HepG2 (cell line): Measurements from ENCODE around the gene CACNA2D1. TPM values are rescaled to one million over a fixed set of nuclear protein-coding genes. Genes with fewer than 3 reads are reported as not detected.

Source experiments
- ATAC-seq: fragments of 200-7000 bp; cut with Tn5 transposase; 3 replicates; pipeline ENCODE4 v1.9.1; 2020; ENCODE audit warnings: mild to moderate bottlenecking, moderate library complexity
- BruUV-seq: library from RNA; stranded (reverse); fragments of 400-500 nt; replicated peaks from 2 replicates; lab custom pipeline; 2021; lab: Mats Ljungman, UMichigan
- CTCF ChIA-PET: fragments of 300-600 bp; formaldehyde crosslinking; extraction: SDS; loops from one replicate; lab custom pipeline; 2021; ENCODE audit warnings: low total read pairs, inconsistent platforms, low intra/inter-chr PET ratio; lab: Yijun Ruan, JAX
- POLR2A ChIA-PET: fragments of 350-600 bp; sonication (Branson Sonifier 250); formaldehyde crosslinking; loops from one replicate; lab custom pipeline; 2020; ENCODE audit warnings: antibody characterized with exemption, inconsistent platforms; lab: Yijun Ruan, JAX
- DNase-seq: peaks from one replicate; pipeline ENCODE4 v3.0.0-alpha.2; 2015; ENCODE audit warnings: low spot score
- FAIRE-seq: peaks from 3 replicates; lab custom pipeline; 2011; peaks lifted over from hg19 to GRCh38; lab: Jason Lieb, UNC
- H2AFZ ChIP-seq: one replicate; pipeline ENCODE4 v1.6.1; 2011; ENCODE audit warnings: low read length, inconsistent platforms
- H3K27ac ChIP-seq: fragments of 300-600 bp; 3 replicates; pipeline ENCODE4 v1.8.0; 2011; ENCODE audit warnings: mixed run types, mild to moderate bottlenecking, mixed read lengths, low read length, inconsistent platforms; ENCODE audit not compliant: insufficient read depth; ENCODE audit errors: extremely low read length
- H3K27me3 ChIP-seq, 2 experiments: fragments of 200-600 bp in 1 of 2; 2 replicates in 1 of 2; 3 replicates in 1 of 2; pipeline versions ENCODE4 v1.6.0 to v1.8.0; 2011; ENCODE audit warnings: low read length in 2 of 2, mild to moderate bottlenecking in 2 of 2, moderate library complexity in 2 of 2, inconsistent platforms in 1 of 2; ENCODE audit not compliant: insufficient read depth in 2 of 2, control insufficient read depth in 1 of 2
- H3K36me3 ChIP-seq, 2 experiments: fragments of 200-600 bp in 1 of 2; replicated peaks in 1 of 2; 2 replicates in 1 of 2; 3 replicates in 1 of 2; pipeline versions ENCODE4 v1.5.1 to v1.8.0; 2011; ENCODE audit warnings: low read length in 2 of 2, inconsistent platforms in 1 of 2; ENCODE audit not compliant: insufficient read depth in 2 of 2, control insufficient read depth in 1 of 2
- H3K4me1 ChIP-seq: 2 replicates; pipeline ENCODE4 v1.5.1; 2012; ENCODE audit warnings: low read length, inconsistent platforms; ENCODE audit not compliant: insufficient read depth
- H3K4me2 ChIP-seq: 2 replicates; pipeline ENCODE4 v1.6.0; 2011; ENCODE audit warnings: low read depth, low read length, inconsistent platforms
- H3K4me3 ChIP-seq, 3 experiments: fragments of 200-600 bp in 1 of 3; sonication (generic), shearing (Covaris generic) in 1 of 3; replicated peaks in 1 of 3; 2 replicates each; pipeline ENCODE4 v1.5.1; 2011 to 2016; ENCODE audit warnings: low read length in 3 of 3, inconsistent platforms in 2 of 3, low read depth in 2 of 3, mild to moderate bottlenecking in 2 of 3, control low read depth in 1 of 3, mixed read lengths in 1 of 3; ENCODE audit not compliant: insufficient read depth in 1 of 3
- H3K79me2 ChIP-seq: one replicate; pipeline ENCODE4 v1.6.1; 2011; ENCODE audit warnings: low read length, inconsistent platforms; ENCODE audit not compliant: insufficient read depth
- H3K9ac ChIP-seq: 2 replicates; pipeline ENCODE4 v1.6.0; 2011; ENCODE audit warnings: mild to moderate bottlenecking, low read depth, low read length, inconsistent platforms; ENCODE audit not compliant: insufficient read depth
- H3K9me3 ChIP-seq: 2 replicates; pipeline ENCODE4 v1.5.1; 2012; ENCODE audit warnings: mild to moderate bottlenecking, low read length
- H4K20me1 ChIP-seq: 2 replicates; pipeline ENCODE4 v1.6.0; 2011; ENCODE audit warnings: inconsistent platforms, mild to moderate bottlenecking, low read length, moderate library complexity; ENCODE audit not compliant: insufficient read depth
- ARID4A ChIP-seq: sonication (generic); formaldehyde crosslinking; IDR thresholded peaks from 2 replicates; pipeline ENCODE4 v1.5.0; 2020; ENCODE audit warnings: mild to moderate bottlenecking, missing genetic modification reagents, borderline replicate concordance
- CAMTA2 ChIP-seq: sonication (generic); formaldehyde crosslinking; IDR thresholded peaks from 2 replicates; pipeline ENCODE4 v1.4.0; 2020; ENCODE audit warnings: mild to moderate bottlenecking, missing genetic modification reagents, borderline replicate concordance
- CEBPG ChIP-seq: IDR thresholded peaks from 2 replicates; pipeline ENCODE4 v1.6.1; 2016
- DPF2 ChIP-seq: sonication (generic); formaldehyde crosslinking; IDR thresholded peaks from 2 replicates; pipeline ENCODE4 v1.4.0; 2020; ENCODE audit warnings: mild to moderate bottlenecking, low read depth, missing genetic modification reagents, borderline replicate concordance
- MTF2 ChIP-seq: sonication (generic); formaldehyde crosslinking; IDR thresholded peaks from 2 replicates; pipeline ENCODE4 v1.5.0; 2020; ENCODE audit warnings: missing genetic modification reagents, borderline replicate concordance
- NBN ChIP-seq: fragments of 450-650 bp; conservative IDR thresholded peaks from 2 replicates; pipeline ENCODE4 v1.6.1; 2017
- NKX3-1 ChIP-seq: sonication (generic); formaldehyde crosslinking; IDR thresholded peaks from 2 replicates; pipeline ENCODE4 v1.5.0; 2020; ENCODE audit warnings: missing genetic modification reagents
- RAD51 ChIP-seq: fragments of 450-650 bp; IDR thresholded peaks from 2 replicates; pipeline ENCODE4 v1.6.1; 2016; ENCODE audit warnings: borderline replicate concordance
- SRY ChIP-seq: sonication (generic); formaldehyde crosslinking; IDR thresholded peaks from 2 replicates; pipeline ENCODE4 v1.8.0; 2022; ENCODE audit warnings: mild to moderate bottlenecking, missing genetic modification reagents
- ZBTB49 ChIP-seq: sonication (generic); formaldehyde crosslinking; IDR thresholded peaks from 2 replicates; pipeline ENCODE4 v1.4.0; 2020; ENCODE audit warnings: missing genetic modification reagents, borderline replicate concordance
- ZNF207 ChIP-seq: fragments of 450-650 bp; IDR thresholded peaks from 2 replicates; pipeline ENCODE4 v1.6.1; 2016; ENCODE audit warnings: antibody characterized with exemption, borderline replicate concordance
- ZNF704 ChIP-seq: sonication (generic); formaldehyde crosslinking; IDR thresholded peaks from 2 replicates; pipeline ENCODE4 v1.8.1; 2023; ENCODE audit warnings: mild to moderate bottlenecking, inconsistent platforms, moderate library complexity, missing genetic modification reagents, borderline replicate concordance
- ZNF878 ChIP-seq: sonication (generic); formaldehyde crosslinking; IDR thresholded peaks from 2 replicates; pipeline ENCODE4 v1.8.1; 2023; ENCODE audit warnings: mild to moderate bottlenecking, missing genetic modification reagents, moderate library complexity
- WGBS: methylation state at CpG from one replicate; pipeline ENCODE4 v1.1.6; 2017; ENCODE audit warnings: low lambda C conversion rate; 5-methylcytosine and 5-hydroxymethylcytosine counted together
- in situ Hi-C: cut with HindIII; loops from 2 replicates; pipeline ENCODE4 v1.10.0; 2017; ENCODE audit warnings: low pct_unique_long_range_greater_than_20kb; ENCODE audit not compliant: extremely low pct_ligation_motif_present
- intact Hi-C: fragments of 100-400 bp; cut with micrococcal nuclease; formaldehyde crosslinking; loops from one replicate; pipeline ENCODE4 v1.10.0; 2022; ENCODE audit not compliant: unreplicated experiment
- polyA plus RNA-seq, 8 experiments: library from polyadenylated mRNA; depleted of rRNA in 3 of 8; stranded (reverse) in 7 of 8; unstranded in 1 of 8; fragments of >200 nt; fragmentation: Illumina TruSeq in 4 of 8; extraction: Trizol in 4 of 8; gene quantifications; 2 replicates each; pipeline versions ENCODE4 v1.2.1 to v1.2.3, GENCODE V29; 2011 to 2016; ENCODE audit warnings: low read depth in 4 of 8, missing spikeins in 1 of 8, mixed read lengths in 1 of 8; ENCODE audit not compliant: insufficient read depth in 1 of 8
- total RNA-seq, 5 experiments: library from RNA; depleted of rRNA; stranded (reverse); fragments of >200 nt; fragmentation: Illumina TruSeq; extraction: Trizol; gene quantifications; 2 replicates each; pipeline ENCODE4 v1.2.3, GENCODE V29; 2016; ENCODE audit warnings: low read depth in 1 of 5
- TF ChIP-seq, protein P1 (sequence below): sonication (generic); formaldehyde crosslinking; IDR thresholded peaks from 2 replicates; pipeline ENCODE4 v1.9.0; 2021; ENCODE audit warnings: missing genetic modification reagents, borderline replicate concordance

Gene CACNA2D1
- total and polyA plus RNA-seq, 2 of the 13 experiments (the other 11 are each of a cell fraction or from before 2014, with no cell fraction given), result not detected

- no peak overlapping the region for H2AFZ ChIP-seq
- no peak overlapping the region for H3K9ac ChIP-seq
- FAIRE-seq (no peak), ATAC-seq (no peak), DNase-seq (no peak)
- no peak overlapping the region for H3K27ac ChIP-seq
- POLR2A ChIA-PET, result no interaction called here
- H3K9me3 ChIP-seq, result no peaks in the 10 kb centered on the region
- H3K4me2 ChIP-seq, result no peak overlapping the region
- intact Hi-C loops, result no loop called here
- H3K36me3 ChIP-seq, result no peaks in the 10 kb centered on the region
- CTCF ChIA-PET, result no interaction called here
- no peaks in the 10 kb centered on the region for H3K79me2 ChIP-seq
- in situ Hi-C loops, result no loop called here
- WGBS, result 2% methylated on average over 3 of the region's 3 CpGs
- H4K20me1 ChIP-seq, result no peaks in the 10 kb centered on the region
- H3K4me1 ChIP-seq, result no peaks in the 10 kb centered on the region
- no TSS peak for BruUV-seq
- no peaks in the 10 kb centered on the region for H3K27me3 ChIP-seq
- H3K4me3 ChIP-seq, result no peak overlapping the region
- no peak for TF ChIP-seq CEBPG (CRISPR knock-in tag)
- no peak for TF ChIP-seq ZNF704 (CRISPR knock-in tag)
- TF ChIP-seq ZNF207, result no peak
- no peak for TF ChIP-seq ZNF878
- no peak for TF ChIP-seq NBN
- no peak for TF ChIP-seq RAD51
- TF ChIP-seq DPF2 (CRISPR knock-in tag), result no peak
- no peak for TF ChIP-seq SRY
- TF ChIP-seq ZBTB49 (CRISPR knock-in tag), result no peak
- TF ChIP-seq, protein P1, sequence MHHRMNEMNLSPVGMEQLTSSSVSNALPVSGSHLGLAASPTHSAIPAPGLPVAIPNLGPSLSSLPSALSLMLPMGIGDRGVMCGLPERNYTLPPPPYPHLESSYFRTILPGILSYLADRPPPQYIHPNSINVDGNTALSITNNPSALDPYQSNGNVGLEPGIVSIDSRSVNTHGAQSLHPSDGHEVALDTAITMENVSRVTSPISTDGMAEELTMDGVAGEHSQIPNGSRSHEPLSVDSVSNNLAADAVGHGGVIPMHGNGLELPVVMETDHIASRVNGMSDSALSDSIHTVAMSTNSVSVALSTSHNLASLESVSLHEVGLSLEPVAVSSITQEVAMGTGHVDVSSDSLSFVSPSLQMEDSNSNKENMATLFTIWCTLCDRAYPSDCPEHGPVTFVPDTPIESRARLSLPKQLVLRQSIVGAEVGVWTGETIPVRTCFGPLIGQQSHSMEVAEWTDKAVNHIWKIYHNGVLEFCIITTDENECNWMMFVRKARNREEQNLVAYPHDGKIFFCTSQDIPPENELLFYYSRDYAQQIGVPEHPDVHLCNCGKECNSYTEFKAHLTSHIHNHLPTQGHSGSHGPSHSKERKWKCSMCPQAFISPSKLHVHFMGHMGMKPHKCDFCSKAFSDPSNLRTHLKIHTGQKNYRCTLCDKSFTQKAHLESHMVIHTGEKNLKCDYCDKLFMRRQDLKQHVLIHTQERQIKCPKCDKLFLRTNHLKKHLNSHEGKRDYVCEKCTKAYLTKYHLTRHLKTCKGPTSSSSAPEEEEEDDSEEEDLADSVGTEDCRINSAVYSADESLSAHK (CRISPR knock-in tag), result no peak
- no peak for TF ChIP-seq MTF2 (CRISPR knock-in tag)
- no peak for TF ChIP-seq NKX3-1
- TF ChIP-seq ARID4A (CRISPR knock-in tag), result no peak
- no peak for TF ChIP-seq CAMTA2 (CRISPR knock-in tag)
These were observed 84.2 kb downstream of the CACNA2D1 start for GRCh38 chr7:82359426-82359825.
